Dedifferentiated amniotic fluid mesenchymal stem cell (primary cell): Measurements from ENCODE around the gene CCHCR1.

Experiments used
- DNase-seq: peaks from one replicate; pipeline ENCODE4 v3.0.0-alpha.2; 2016; ENCODE audit errors: extremely low spot score

The CCHCR1 gene

GRCh38 chr6:31128093-31128676, 29.4 kb downstream of the CCHCR1 start:
- no peak for DNase-seq

- no peak for DNase-seq
Measured at GRCh38 chr6:31126396-31127175, 31.0 kb downstream of the CCHCR1 start.

GRCh38 chr6:31125586-31126363, 31.8 kb downstream of the CCHCR1 start:
- no peak for DNase-seq

GRCh38 chr6:31125162-31125561, 32.4 kb downstream of the CCHCR1 start:
- no peak for DNase-seq

GRCh38 chr6:31122791-31123706, 34.6 kb downstream of the CCHCR1 start:
- DNase-seq: peak; percentile 61

GRCh38 chr6:31121131-31121790, 36.3 kb downstream of the CCHCR1 start:
- no peak for DNase-seq

- no peak for DNase-seq
Measured at GRCh38 chr6:31120151-31120915, 37.3 kb downstream of the CCHCR1 start, which contains the start of gene CDSN. Gene CDSN, minus strand, starts transcription at chr6:31120446. Its CDS starts 27 bp downstream, at chr6:31120419.

GRCh38 chr6:31118178-31118577, 39.4 kb downstream of the CCHCR1 start:
- DNase-seq: no peak

- DNase-seq: no peak
Measured at GRCh38 chr6:31116661-31117385, 40.8 kb downstream of the CCHCR1 start.

- DNase-seq: no peak
Measured at GRCh38 chr6:31115941-31116560, 41.6 kb downstream of the CCHCR1 start.

- DNase-seq: no peak
Measured at GRCh38 chr6:31114970-31115849, 42.4 kb downstream of the CCHCR1 start.

- DNase-seq: peak; percentile 95
Measured at GRCh38 chr6:31114541-31114878, 43.1 kb downstream of the CCHCR1 start, which contains the start of gene PSORS1C1. Gene PSORS1C1, plus strand, starts transcription at chr6:31114800. Its CDS starts 14,833 bp downstream, at chr6:31129633.

GRCh38 chr6:31113861-31114540, 43.6 kb downstream of the CCHCR1 start:
- peak; percentile 57 for DNase-seq

GRCh38 chr6:31112478-31112877, 45.1 kb downstream of the CCHCR1 start, which contains the start of gene C6orf15:
Gene C6orf15, minus strand, starts transcription at chr6:31112575. Its CDS starts 20 bp downstream, at chr6:31112555.
- no peak for DNase-seq

GRCh38 chr6:31111712-31112111, 45.9 kb downstream of the CCHCR1 start:
- DNase-seq: no peak

- no peak for DNase-seq
Measured at GRCh38 chr6:31110825-31111582, 46.6 kb downstream of the CCHCR1 start.

GRCh38 chr6:31107052-31107451, 50.5 kb downstream of the CCHCR1 start:
- DNase-seq: no peak
